Karpas-422 (cell line): ENCODE measurements around the gene PTPN13. TPM values are rescaled to one million over a fixed set of nuclear protein-coding genes. Genes with fewer than 3 reads are reported as not detected.

Experiments
- DNase-seq: peaks from one replicate; pipeline ENCODE4 v3.0.0-alpha.2; 2015
- H2AFZ ChIP-seq: fragments of 200-600 bp; sonication (generic); 2 replicates; pipeline ENCODE4 v1.6.1; 2014; ENCODE audit warnings: antibody characterized with exemption, low read length, mixed read lengths
- H3K27ac ChIP-seq: fragments of 200-600 bp; sonication (generic); 2 replicates; pipeline ENCODE4 v1.5.1; 2014; ENCODE audit warnings: mild to moderate bottlenecking, low read length, moderate library complexity
- H3K27me3 ChIP-seq: fragments of 200-600 bp; sonication (generic); 2 replicates; pipeline ENCODE4 v1.6.1; 2014; ENCODE audit warnings: low read length, mixed read lengths
- H3K36me3 ChIP-seq: fragments of 200-600 bp; sonication (generic); 2 replicates; pipeline ENCODE4 v1.6.1; 2014; ENCODE audit warnings: low read length, mixed read lengths; ENCODE audit not compliant: insufficient read depth
- H3K4me1 ChIP-seq: fragments of 200-600 bp; sonication (generic); 2 replicates; pipeline ENCODE4 v1.6.1; 2014; ENCODE audit warnings: mild to moderate bottlenecking, low read length, mixed read lengths
- H3K4me2 ChIP-seq: fragments of 200-600 bp; sonication (generic); 2 replicates; pipeline ENCODE4 v1.6.1; 2014; ENCODE audit warnings: low read length, low read depth, mild to moderate bottlenecking; ENCODE audit not compliant: poor library complexity, severe bottlenecking
- H3K4me3 ChIP-seq: fragments of 200-600 bp; sonication (generic); 2 replicates; pipeline ENCODE4 v1.5.1; 2014; ENCODE audit warnings: mild to moderate bottlenecking, antibody characterized with exemption, low read length, mixed read lengths
- H3K79me2 ChIP-seq: fragments of 200-600 bp; sonication (generic); 2 replicates; pipeline ENCODE4 v1.6.1; 2014; ENCODE audit warnings: mild to moderate bottlenecking, low read length, mixed read lengths
- H3K9ac ChIP-seq: fragments of 200-600 bp; sonication (generic); 2 replicates; pipeline ENCODE4 v1.6.0; 2014; ENCODE audit warnings: low read length
- H3K9me2 ChIP-seq: fragments of 200-600 bp; sonication (generic), shearing (Covaris generic); replicated peaks from 2 replicates; pipeline ENCODE4 v1.6.0; 2014; ENCODE audit warnings: mild to moderate bottlenecking, low read length, moderate library complexity; ENCODE audit not compliant: insufficient read depth
- H3K9me3 ChIP-seq: fragments of 300-700, 200-600 bp; sonication (generic); 2 replicates; pipeline ENCODE4 v1.6.1; 2014; ENCODE audit warnings: low read length, mixed read lengths
- H4K20me1 ChIP-seq: fragments of 200-600 bp; sonication (generic); 2 replicates; pipeline ENCODE4 v1.6.1; 2014; ENCODE audit warnings: mild to moderate bottlenecking, antibody characterized with exemption, low read length, low read depth; ENCODE audit not compliant: insufficient read depth
- total RNA-seq: library from RNA; depleted of rRNA; stranded (reverse); fragments of >200 nt; shearing (Covaris generic); gene quantifications from 2 replicates; pipeline ENCODE4 v1.2.3, GENCODE V29; 2014; ENCODE audit warnings: low replicate concordance

Gene PTPN13
- total RNA-seq, 1 experiment from 2014 or later = not detected

GRCh38 chr4:86679441-86679840, 85.3 kb downstream of the PTPN13 start:
- Histone ChIP-seq H3K9me2 (no peaks in the 10 kb centered on the region), H3K9ac (no peak overlapping the region), H3K4me3 (no peak overlapping the region), H3K36me3 (no peaks in the 10 kb centered on the region), H4K20me1 (no peaks in the 10 kb centered on the region), H2AFZ (no peak overlapping the region), H3K9me3 (no peaks in the 10 kb centered on the region), H3K79me2 (no peaks in the 10 kb centered on the region), H3K4me1 (no peaks in the 10 kb centered on the region), H3K27ac (no peak overlapping the region), H3K4me2 (no peak overlapping the region), H3K27me3 (no peaks in the 10 kb centered on the region; the same call in 1 of the 2 replicates)
- no peak for DNase-seq

- Histone ChIP-seq H3K9me3 (no peaks in the 10 kb centered on the region), H3K9me2 (no peaks in the 10 kb centered on the region), H3K4me3 (no peak overlapping the region), H3K79me2 (no peaks in the 10 kb centered on the region), H3K27me3 (no peaks in the 10 kb centered on the region), H3K9ac (no peak overlapping the region), H3K27ac (no peak overlapping the region), H4K20me1 (no peaks in the 10 kb centered on the region), H3K36me3 (no peaks in the 10 kb centered on the region), H2AFZ (no peak overlapping the region), H3K4me1 (no peaks in the 10 kb centered on the region), H3K4me2 (no peak overlapping the region)
- no peak for DNase-seq
Observed at GRCh38 chr4:86683167-86683566, 89.1 kb downstream of the PTPN13 start.

DNA sequence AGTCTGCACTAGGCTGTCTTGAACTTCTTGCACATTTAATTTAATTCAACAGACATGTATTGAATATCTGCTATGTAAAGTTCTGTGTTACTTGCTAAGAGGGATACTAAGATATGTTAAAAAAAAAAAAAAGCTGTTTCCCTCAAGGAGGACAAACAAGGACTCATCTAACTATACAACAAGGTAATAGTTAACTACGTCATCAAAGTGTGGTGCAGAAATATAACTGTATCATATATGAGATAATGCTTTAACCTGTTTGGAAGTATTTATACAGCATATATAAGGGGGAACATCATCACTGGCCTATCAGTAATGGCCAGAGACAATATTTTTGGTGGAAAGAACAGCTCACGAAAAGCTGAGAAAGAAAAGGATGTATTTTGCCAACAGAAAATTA, 89.9 kb downstream of the PTPN13 start:
- Histone ChIP-seq H3K4me1 (no peaks in the 10 kb centered on the region), H4K20me1 (no peaks in the 10 kb centered on the region), H3K36me3 (no peaks in the 10 kb centered on the region), H3K79me2 (no peaks in the 10 kb centered on the region), H3K4me2 (no peak overlapping the region), H3K9ac (no peak overlapping the region), H3K9me3 (no peaks in the 10 kb centered on the region), H3K4me3 (no peak overlapping the region), H3K9me2 (no peaks in the 10 kb centered on the region), H3K27me3 (no peaks in the 10 kb centered on the region), H2AFZ (no peak overlapping the region), H3K27ac (no peak overlapping the region)
- no peak for DNase-seq

- Histone ChIP-seq H3K4me2 (no peak overlapping the region), H3K9me3 (no peaks in the 10 kb centered on the region), H4K20me1 (no peaks in the 10 kb centered on the region), H3K4me1 (no peaks in the 10 kb centered on the region), H3K36me3 (no peaks in the 10 kb centered on the region), H3K9me2 (no peaks in the 10 kb centered on the region), H3K27ac (no peak overlapping the region), H3K9ac (no peak overlapping the region), H3K4me3 (no peak overlapping the region), H2AFZ (no peak overlapping the region), H3K79me2 (no peaks in the 10 kb centered on the region), H3K27me3 (no peaks in the 10 kb centered on the region)
- DNase-seq = no peak
Observed at GRCh38 chr4:86685401-86685800, 91.3 kb downstream of the PTPN13 start.

GRCh38 chr4:86686741-86687140, 92.6 kb downstream of the PTPN13 start:
- no peak overlapping the region for H3K4me2 ChIP-seq
- no peaks in the 10 kb centered on the region for H3K36me3 ChIP-seq
- H3K9me3 ChIP-seq = no peaks in the 10 kb centered on the region
- H3K4me3 ChIP-seq = no peak overlapping the region
- H3K9ac ChIP-seq = no peak overlapping the region
- no peak overlapping the region for H3K27ac ChIP-seq
- no peak for DNase-seq
- H3K9me2 ChIP-seq = no peaks in the 10 kb centered on the region
- no peaks in the 10 kb centered on the region for H3K79me2 ChIP-seq
- H4K20me1 ChIP-seq = no peaks in the 10 kb centered on the region
- H3K27me3 ChIP-seq = 0 out of 2 replicates have a peak, but pooled peaks cover 3% of the 10 kb centered on the region
- no peaks in the 10 kb centered on the region for H3K4me1 ChIP-seq
- H2AFZ ChIP-seq = no peak overlapping the region

DNA sequence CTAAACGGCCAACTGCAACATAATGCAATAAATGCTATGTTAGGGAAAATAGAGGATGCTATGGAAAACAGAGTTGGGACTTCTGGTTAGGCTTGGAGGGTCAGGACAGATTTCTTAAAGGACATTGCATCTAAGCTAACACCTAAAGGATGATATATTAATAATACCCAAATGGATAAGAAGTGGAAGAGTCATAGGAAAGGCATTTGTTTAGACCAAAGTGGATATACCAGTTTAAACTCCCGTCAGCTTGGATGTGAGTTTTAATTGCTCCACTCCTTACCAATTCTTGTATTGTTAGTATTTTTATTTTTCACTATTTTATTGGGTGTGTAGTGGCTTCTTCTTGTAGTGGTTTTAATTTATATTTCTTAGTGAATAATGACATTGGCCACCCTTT, 93.9 kb downstream of the PTPN13 start:
- Histone ChIP-seq H3K9me3 (no peaks in the 10 kb centered on the region), H3K4me2 (no peak overlapping the region), H3K27ac (no peak overlapping the region), H3K27me3 (0 out of 2 replicates have a peak, but pooled peaks cover 3% of the 10 kb centered on the region), H3K9me2 (no peaks in the 10 kb centered on the region), H3K9ac (no peak overlapping the region), H3K4me3 (no peak overlapping the region), H4K20me1 (no peaks in the 10 kb centered on the region), H3K4me1 (no peaks in the 10 kb centered on the region), H2AFZ (no peak overlapping the region), H3K36me3 (no peaks in the 10 kb centered on the region), H3K79me2 (no peaks in the 10 kb centered on the region)
- DNase-seq = no peak

- no peaks in the 10 kb centered on the region for H3K9me3 ChIP-seq
- no peaks in the 10 kb centered on the region for H3K4me1 ChIP-seq
- H3K9me2 ChIP-seq = no peaks in the 10 kb centered on the region
- no peaks in the 10 kb centered on the region for H4K20me1 ChIP-seq
- H3K27me3 ChIP-seq = no peaks in the 10 kb centered on the region
- H3K4me3 ChIP-seq = no peak overlapping the region
- no peak for DNase-seq
- no peak overlapping the region for H3K9ac ChIP-seq
- no peak overlapping the region for H3K4me2 ChIP-seq
- H2AFZ ChIP-seq = no peak overlapping the region
- no peaks in the 10 kb centered on the region for H3K36me3 ChIP-seq
- no peak overlapping the region for H3K27ac ChIP-seq
- no peaks in the 10 kb centered on the region for H3K79me2 ChIP-seq
Observed at GRCh38 chr4:86704601-86705000, 110.5 kb downstream of the PTPN13 start.

GRCh38 chr4:86706923-86707597, 112.9 kb downstream of the PTPN13 start:
- H3K4me3 ChIP-seq = no peak overlapping the region
- H3K27me3 ChIP-seq = no peaks in the 10 kb centered on the region
- H3K4me1 ChIP-seq = no peaks in the 10 kb centered on the region
- no peak overlapping the region for H3K9ac ChIP-seq
- no peaks in the 10 kb centered on the region for H3K79me2 ChIP-seq
- H3K27ac ChIP-seq = no peak overlapping the region
- H3K36me3 ChIP-seq = no peaks in the 10 kb centered on the region
- no peaks in the 10 kb centered on the region for H3K9me3 ChIP-seq
- H2AFZ ChIP-seq = no peak overlapping the region
- H3K4me2 ChIP-seq = no peak overlapping the region
- H3K9me2 ChIP-seq = no peaks in the 10 kb centered on the region
- no peak for DNase-seq
- no peaks in the 10 kb centered on the region for H4K20me1 ChIP-seq
